HepG2 (cell line): ENCODE data around the gene ZFHX3. TPM values are rescaled to one million over a fixed set of nuclear protein-coding genes. Genes with fewer than 3 reads are reported as not detected.
A peak's percentile ranks its signal among the peaks of the same experiment; 100 is the strongest.

Experiments used
- CCDC6 ChIP-seq: sonication (generic); formaldehyde crosslinking; IDR thresholded peaks from 2 replicates; pipeline ENCODE4 v1.8.1; 2022; ENCODE audit warnings: mild to moderate bottlenecking, missing genetic modification reagents, moderate library complexity
- EHMT2 ChIP-seq: fragments of 200-600 bp; sonication (generic); IDR thresholded peaks from 2 replicates; pipeline ENCODE4 v1.7.0; 2017; ENCODE audit warnings: antibody characterized with exemption, low read depth, low read length, borderline replicate concordance
- ESRRA ChIP-seq: sonication (generic); formaldehyde crosslinking; IDR thresholded peaks from 2 replicates; pipeline ENCODE4 v1.5.1; 2020; ENCODE audit warnings: mild to moderate bottlenecking, low read depth, missing genetic modification reagents
- FOXJ3 ChIP-seq: sonication (generic); formaldehyde crosslinking; IDR thresholded peaks from 2 replicates; pipeline ENCODE4 v1.4.0; 2020; ENCODE audit warnings: missing genetic modification reagents, mild to moderate bottlenecking, borderline replicate concordance
- HDAC2 ChIP-seq: sonication (generic); formaldehyde crosslinking; IDR thresholded peaks from 2 replicates; pipeline ENCODE4 v1.4.0; 2020; ENCODE audit warnings: missing genetic modification reagents
- HNRNPUL1 ChIP-seq: fragments of 200-400 bp; formaldehyde crosslinking; IDR thresholded peaks from 2 replicates; pipeline ENCODE4 v1.6.1; 2017; ENCODE audit warnings: low read depth, mild to moderate bottlenecking, low read length, moderate library complexity
- KDM6A ChIP-seq: IDR thresholded peaks from 2 replicates; pipeline ENCODE4 v1.6.1; 2016; ENCODE audit warnings: low read depth
- PLRG1 ChIP-seq: fragments of 450-650 bp; conservative IDR thresholded peaks from 2 replicates; pipeline ENCODE4 v1.6.1; 2016
- SRY ChIP-seq: sonication (generic); formaldehyde crosslinking; IDR thresholded peaks from 2 replicates; pipeline ENCODE4 v1.8.0; 2022; ENCODE audit warnings: mild to moderate bottlenecking, missing genetic modification reagents
- ZKSCAN8 ChIP-seq: IDR thresholded peaks from 2 replicates; pipeline ENCODE4 v1.6.1; 2016; ENCODE audit warnings: borderline replicate concordance, missing genetic modification reagents, missing compliant biosample characterization
- ZNF251 ChIP-seq: sonication (generic); formaldehyde crosslinking; IDR thresholded peaks from 2 replicates; pipeline ENCODE4 v1.9.0; 2021; ENCODE audit warnings: mild to moderate bottlenecking, missing genetic modification reagents
- ZNF362 ChIP-seq: sonication (generic); formaldehyde crosslinking; IDR thresholded peaks from 2 replicates; pipeline ENCODE4 v1.4.0; 2020; ENCODE audit warnings: missing genetic modification reagents, mild to moderate bottlenecking, borderline replicate concordance
- ZNF704 ChIP-seq: sonication (generic); formaldehyde crosslinking; IDR thresholded peaks from 2 replicates; pipeline ENCODE4 v1.8.1; 2023; ENCODE audit warnings: mild to moderate bottlenecking, inconsistent platforms, moderate library complexity, missing genetic modification reagents, borderline replicate concordance
- ZNF768 ChIP-seq: sonication (generic); formaldehyde crosslinking; IDR thresholded peaks from 2 replicates; pipeline ENCODE4 v1.4.0; 2020; ENCODE audit warnings: missing genetic modification reagents
- ZNF776 ChIP-seq: sonication (generic); formaldehyde crosslinking; IDR thresholded peaks from 2 replicates; pipeline ENCODE4 v1.4.0; 2020; ENCODE audit warnings: mild to moderate bottlenecking, missing genetic modification reagents
- ZNF782 ChIP-seq: sonication (generic); formaldehyde crosslinking; IDR thresholded peaks from 2 replicates; pipeline ENCODE4 v1.4.0; 2020; ENCODE audit warnings: missing genetic modification reagents, mild to moderate bottlenecking, borderline replicate concordance
- polyA plus RNA-seq, 8 experiments: library from polyadenylated mRNA; depleted of rRNA in 3 of 8; stranded (reverse) in 7 of 8; unstranded in 1 of 8; fragments of >200 nt; fragmentation: Illumina TruSeq in 4 of 8; extraction: Trizol in 4 of 8; gene quantifications; 2 replicates each; pipeline versions ENCODE4 v1.2.1 to v1.2.3, GENCODE V29; 2011 to 2016; ENCODE audit warnings: low read depth in 4 of 8, missing spikeins in 1 of 8, mixed read lengths in 1 of 8; ENCODE audit not compliant: insufficient read depth in 1 of 8
- total RNA-seq, 5 experiments: library from RNA; depleted of rRNA; stranded (reverse); fragments of >200 nt; fragmentation: Illumina TruSeq; extraction: Trizol; gene quantifications; 2 replicates each; pipeline ENCODE4 v1.2.3, GENCODE V29; 2016; ENCODE audit warnings: low read depth in 1 of 5
- TF ChIP-seq, protein P1 (sequence below): IDR thresholded peaks from 2 replicates; pipeline ENCODE4 v1.6.1; 2018; ENCODE audit warnings: missing genetic modification reagents
- TF ChIP-seq, protein P2 (sequence below): sonication (generic); formaldehyde crosslinking; IDR thresholded peaks from 2 replicates; pipeline ENCODE4 v1.4.0; 2020; ENCODE audit warnings: missing genetic modification reagents, borderline replicate concordance

Gene ZFHX3
- total and polyA plus RNA-seq, 2 of the 13 experiments (the other 11 are each of a cell fraction or from before 2014, with no cell fraction given) = 5.0 to 6.0 TPM

- peak; percentile 55; the same call in 1 of the 2 replicates for TF ChIP-seq ZNF362 (CRISPR knock-in tag)
- TF ChIP-seq ZNF251 (CRISPR knock-in tag) = no peak
- TF ChIP-seq, protein P1, sequence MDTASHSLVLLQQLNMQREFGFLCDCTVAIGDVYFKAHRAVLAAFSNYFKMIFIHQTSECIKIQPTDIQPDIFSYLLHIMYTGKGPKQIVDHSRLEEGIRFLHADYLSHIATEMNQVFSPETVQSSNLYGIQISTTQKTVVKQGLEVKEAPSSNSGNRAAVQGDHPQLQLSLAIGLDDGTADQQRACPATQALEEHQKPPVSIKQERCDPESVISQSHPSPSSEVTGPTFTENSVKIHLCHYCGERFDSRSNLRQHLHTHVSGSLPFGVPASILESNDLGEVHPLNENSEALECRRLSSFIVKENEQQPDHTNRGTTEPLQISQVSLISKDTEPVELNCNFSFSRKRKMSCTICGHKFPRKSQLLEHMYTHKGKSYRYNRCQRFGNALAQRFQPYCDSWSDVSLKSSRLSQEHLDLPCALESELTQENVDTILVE (CRISPR knock-in tag) = no peak
- no peak for TF ChIP-seq ZNF704 (CRISPR knock-in tag)
- no peak for TF ChIP-seq EHMT2
- peak; percentile 64 for TF ChIP-seq ZNF768
- TF ChIP-seq FOXJ3 (CRISPR knock-in tag) = no peak
- 0 out of 2 replicates have a peak, but pooled peaks have one; percentile 23 for TF ChIP-seq SRY
- TF ChIP-seq ZNF776 (CRISPR knock-in tag) = no peak; the same call in 1 of the 2 replicates
- TF ChIP-seq HDAC2 (CRISPR knock-in tag) = no peak
- peak; percentile 50; the same call in 1 of the 2 replicates for TF ChIP-seq CCDC6 (CRISPR knock-in tag)
- TF ChIP-seq ESRRA (CRISPR knock-in tag) = no peak
- TF ChIP-seq ZKSCAN8 (CRISPR knock-in tag) = no peak
- TF ChIP-seq KDM6A (CRISPR knock-in tag) = no peak
- TF ChIP-seq ZNF782 (CRISPR knock-in tag) = no peak
- TF ChIP-seq, protein P2, sequence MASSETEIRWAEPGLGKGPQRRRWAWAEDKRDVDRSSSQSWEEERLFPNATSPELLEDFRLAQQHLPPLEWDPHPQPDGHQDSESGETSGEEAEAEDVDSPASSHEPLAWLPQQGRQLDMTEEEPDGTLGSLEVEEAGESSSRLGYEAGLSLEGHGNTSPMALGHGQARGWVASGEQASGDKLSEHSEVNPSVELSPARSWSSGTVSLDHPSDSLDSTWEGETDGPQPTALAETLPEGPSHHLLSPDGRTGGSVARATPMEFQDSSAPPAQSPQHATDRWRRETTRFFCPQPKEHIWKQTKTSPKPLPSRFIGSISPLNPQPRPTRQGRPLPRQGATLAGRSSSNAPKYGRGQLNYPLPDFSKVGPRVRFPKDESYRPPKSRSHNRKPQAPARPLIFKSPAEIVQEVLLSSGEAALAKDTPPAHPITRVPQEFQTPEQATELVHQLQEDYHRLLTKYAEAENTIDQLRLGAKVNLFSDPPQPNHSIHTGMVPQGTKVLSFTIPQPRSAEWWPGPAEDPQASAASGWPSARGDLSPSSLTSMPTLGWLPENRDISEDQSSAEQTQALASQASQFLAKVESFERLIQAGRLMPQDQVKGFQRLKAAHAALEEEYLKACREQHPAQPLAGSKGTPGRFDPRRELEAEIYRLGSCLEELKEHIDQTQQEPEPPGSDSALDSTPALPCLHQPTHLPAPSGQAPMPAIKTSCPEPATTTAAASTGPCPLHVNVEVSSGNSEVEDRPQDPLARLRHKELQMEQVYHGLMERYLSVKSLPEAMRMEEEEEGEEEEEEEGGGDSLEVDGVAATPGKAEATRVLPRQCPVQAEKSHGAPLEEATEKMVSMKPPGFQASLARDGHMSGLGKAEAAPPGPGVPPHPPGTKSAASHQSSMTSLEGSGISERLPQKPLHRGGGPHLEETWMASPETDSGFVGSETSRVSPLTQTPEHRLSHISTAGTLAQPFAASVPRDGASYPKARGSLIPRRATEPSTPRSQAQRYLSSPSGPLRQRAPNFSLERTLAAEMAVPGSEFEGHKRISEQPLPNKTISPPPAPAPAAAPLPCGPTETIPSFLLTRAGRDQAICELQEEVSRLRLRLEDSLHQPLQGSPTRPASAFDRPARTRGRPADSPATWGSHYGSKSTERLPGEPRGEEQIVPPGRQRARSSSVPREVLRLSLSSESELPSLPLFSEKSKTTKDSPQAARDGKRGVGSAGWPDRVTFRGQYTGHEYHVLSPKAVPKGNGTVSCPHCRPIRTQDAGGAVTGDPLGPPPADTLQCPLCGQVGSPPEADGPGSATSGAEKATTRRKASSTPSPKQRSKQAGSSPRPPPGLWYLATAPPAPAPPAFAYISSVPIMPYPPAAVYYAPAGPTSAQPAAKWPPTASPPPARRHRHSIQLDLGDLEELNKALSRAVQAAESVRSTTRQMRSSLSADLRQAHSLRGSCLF (CRISPR knock-in tag) = no peak
- no peak for TF ChIP-seq HNRNPUL1
- TF ChIP-seq PLRG1 = no peak
These were observed 9.6 kb upstream of the ZFHX3 start (continued) for GRCh38 chr16:73057291-73058210.
